Measurements from ENCODE around the gene FAM13B.

- TF ChIP-seq TCF12 (IDR thresholded peaks at IDR 0.05) (no peak), EP300 (IDR thresholded peaks at IDR 0.05; ENCODE audit: borderline replicate concordance in 1 of 2, low read depth in 1 of 2, low read length in 1 of 2) (no peak), CTCF (IDR thresholded peaks at IDR 0.05) (no peak), REST (IDR thresholded peaks at IDR 0.05; ENCODE audit: low read depth, low read length) (no peak), NFIC (IDR thresholded peaks at IDR 0.05; ENCODE audit: borderline replicate concordance) (no peak), MXI1 (IDR thresholded peaks at IDR 0.05; ENCODE audit: low read depth, low read length) (no peak), USF2 (IDR thresholded peaks at IDR 0.05; ENCODE audit: borderline replicate concordance, low read depth, low read length) (no peak), YY1 (IDR thresholded peaks at IDR 0.05; ENCODE audit: low read depth) (no peak), GATA2 (CRISPR knock-in tag; IDR thresholded peaks at IDR 0.05) (no peak), POLR2AphosphoS5 (IDR thresholded peaks at IDR 0.05; ENCODE audit: low read depth, low read length) (no peak), RXRA (IDR thresholded peaks at IDR 0.05; ENCODE audit: borderline replicate concordance, low read depth) (no peak), ZBTB33 (IDR thresholded peaks at IDR 0.05; ENCODE audit: borderline replicate concordance, low read depth) (no peak), TEAD4 (IDR thresholded peaks at IDR 0.05; ENCODE audit: borderline replicate concordance, insufficient read depth) (no peak)
Observed at GRCh38 chr5:138053554-138053953, 20.7 kb upstream of the FAM13B start.

Measured in SK-N-SH (cell line).